ENCODE data around the gene ST3GAL3. TPM values are rescaled to one million over a fixed set of nuclear protein-coding genes. Genes with fewer than 3 reads are reported as not detected.
"Not testable (repeated sequence)": the region's sequence is repeated elsewhere in the genome, so short reads cannot be mapped to it uniquely, and the experiment has no call there.

The ST3GAL3 gene
- total RNA-seq, 3 donors from 2014 or later: 14.0 to 23.0 (median 19.7) TPM

- no peaks in the 10 kb centered on the region for H3K27me3 ChIP-seq
- DNase-seq (ENCODE audit: low spot score in 2 of 2): no peak
- H3K9me3 ChIP-seq: no peaks in the 10 kb centered on the region
- no peaks in the 10 kb centered on the region for H3K4me1 ChIP-seq
- intact Hi-C loops (cut with DNase I; ENCODE audit: low total_unique reads): no loop called here
- H3K27ac ChIP-seq: peak overlapping the region in 1 of 2 donors; percentile 14
- no peak for TF ChIP-seq POLR2AphosphoS5 (IDR thresholded peaks at IDR 0.05)
- TF ChIP-seq, protein P1, sequence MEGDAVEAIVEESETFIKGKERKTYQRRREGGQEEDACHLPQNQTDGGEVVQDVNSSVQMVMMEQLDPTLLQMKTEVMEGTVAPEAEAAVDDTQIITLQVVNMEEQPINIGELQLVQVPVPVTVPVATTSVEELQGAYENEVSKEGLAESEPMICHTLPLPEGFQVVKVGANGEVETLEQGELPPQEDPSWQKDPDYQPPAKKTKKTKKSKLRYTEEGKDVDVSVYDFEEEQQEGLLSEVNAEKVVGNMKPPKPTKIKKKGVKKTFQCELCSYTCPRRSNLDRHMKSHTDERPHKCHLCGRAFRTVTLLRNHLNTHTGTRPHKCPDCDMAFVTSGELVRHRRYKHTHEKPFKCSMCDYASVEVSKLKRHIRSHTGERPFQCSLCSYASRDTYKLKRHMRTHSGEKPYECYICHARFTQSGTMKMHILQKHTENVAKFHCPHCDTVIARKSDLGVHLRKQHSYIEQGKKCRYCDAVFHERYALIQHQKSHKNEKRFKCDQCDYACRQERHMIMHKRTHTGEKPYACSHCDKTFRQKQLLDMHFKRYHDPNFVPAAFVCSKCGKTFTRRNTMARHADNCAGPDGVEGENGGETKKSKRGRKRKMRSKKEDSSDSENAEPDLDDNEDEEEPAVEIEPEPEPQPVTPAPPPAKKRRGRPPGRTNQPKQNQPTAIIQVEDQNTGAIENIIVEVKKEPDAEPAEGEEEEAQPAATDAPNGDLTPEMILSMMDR (IDR thresholded peaks at IDR 0.05): no peak
- no peak for TF ChIP-seq POLR2A (IDR thresholded peaks at IDR 0.05)
- H3K36me3 ChIP-seq: no peaks in the 10 kb centered on the region
- H3K4me3 ChIP-seq: no peak overlapping the region
Observed at GRCh38 chr1:43716559-43717281, 9.4 kb downstream of the ST3GAL3 start.

DNA sequence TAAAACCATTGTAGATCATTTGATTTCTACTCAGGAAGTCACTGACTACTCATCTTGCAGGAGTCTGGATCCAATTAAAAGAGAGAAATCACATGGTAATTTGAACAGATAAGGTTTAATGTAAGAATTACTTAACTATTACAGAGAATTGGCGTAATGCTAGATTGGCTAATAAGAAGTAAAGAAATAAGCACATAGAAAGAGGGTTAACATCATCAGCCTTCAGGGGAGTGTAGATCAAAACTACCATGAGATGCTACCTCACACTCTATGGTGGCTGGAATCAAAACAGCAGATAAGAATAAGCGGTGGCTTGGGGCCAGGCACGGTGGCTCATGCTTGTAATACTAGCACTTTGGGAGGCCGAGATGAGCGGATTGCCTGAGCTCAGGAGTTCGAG lies 11.7 kb downstream of the ST3GAL3 start:
- Histone ChIP-seq H3K27ac (peak overlapping the region in 1 of 2 donors; percentile 84), H3K36me3 (no peaks in the 10 kb centered on the region), H3K27me3 (no peaks in the 10 kb centered on the region), H3K4me3 (no peak overlapping the region), H3K4me1 (no peaks in the 10 kb centered on the region), H3K9me3 (no peaks in the 10 kb centered on the region)
- no peak for DNase-seq (ENCODE audit: low spot score in 2 of 2)
- intact Hi-C loops (cut with DNase I; ENCODE audit: low total_unique reads): no loop called here
- TF ChIP-seq POLR2AphosphoS5 (IDR thresholded peaks at IDR 0.05) (no peak), POLR2A (IDR thresholded peaks at IDR 0.05) (no peak)
- TF ChIP-seq, protein P1 (IDR thresholded peaks at IDR 0.05): no peak

DNA sequence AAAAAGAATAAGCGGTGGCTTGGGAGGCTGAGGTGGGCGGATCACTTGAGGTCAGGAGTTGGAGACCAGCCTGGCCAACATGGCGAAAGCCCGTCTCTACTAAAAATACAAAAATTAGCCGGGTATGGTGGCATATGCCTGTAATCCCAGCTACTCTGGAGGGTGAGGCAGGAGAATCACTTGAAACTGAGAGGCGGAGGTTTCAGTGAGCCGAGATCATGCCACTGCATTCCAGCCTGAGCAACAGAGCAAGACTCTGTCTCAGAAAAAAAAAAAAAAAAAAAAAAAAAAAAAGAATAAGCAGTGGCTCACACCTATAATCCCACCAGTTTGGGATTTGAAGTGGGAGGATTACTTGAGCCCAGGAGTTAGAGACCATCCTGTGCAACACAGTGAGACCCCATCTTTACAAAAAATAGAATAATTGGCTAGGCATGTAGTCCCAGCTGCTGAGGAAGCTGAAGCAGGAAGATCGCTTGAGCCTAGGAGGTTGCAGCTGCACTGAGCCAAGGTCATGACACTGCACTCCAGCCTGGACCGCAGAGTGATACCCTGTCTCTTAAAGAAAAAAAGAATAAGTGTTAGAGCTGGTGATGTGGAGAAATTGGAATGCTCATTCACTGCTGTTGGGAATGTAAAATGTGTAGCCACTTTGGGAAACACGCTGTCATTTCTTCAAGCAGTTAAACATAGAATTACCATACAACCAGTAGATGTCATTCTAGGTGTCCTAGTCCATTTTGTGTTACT lies 12.5 kb downstream of the ST3GAL3 start:
- H3K4me3 ChIP-seq; H3K9me3 ChIP-seq; intact Hi-C loops (cut with DNase I; ENCODE audit: low total_unique reads); H3K36me3 ChIP-seq; DNase-seq (ENCODE audit: low spot score in 2 of 2); H3K4me1 ChIP-seq; H3K27me3 ChIP-seq: not testable (repeated sequence)
- H3K27ac ChIP-seq: peak overlapping the region in 1 of 2 donors; percentile 72

DNA sequence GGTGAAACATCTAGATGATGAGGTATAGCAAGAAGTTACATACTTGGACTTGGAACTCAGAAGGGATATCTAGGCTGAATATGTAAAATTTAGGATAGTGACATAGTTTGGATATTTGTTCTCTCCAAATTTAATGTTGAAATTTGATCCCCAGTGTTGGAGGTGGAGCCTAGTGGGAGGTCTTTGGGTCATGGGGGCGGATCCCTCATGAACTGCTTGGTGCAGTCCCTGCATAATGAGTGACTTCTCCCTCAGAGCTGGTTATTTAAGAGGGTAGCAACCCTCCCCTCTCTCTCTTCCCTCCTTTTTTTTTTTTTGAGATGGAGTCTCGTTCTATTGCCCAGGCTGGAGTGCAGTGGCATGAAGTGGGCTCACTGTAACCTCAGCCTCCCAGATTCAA lies 15.5 kb downstream of the ST3GAL3 start:
- intact Hi-C loops (cut with DNase I; ENCODE audit: low total_unique reads): no loop called here
- Histone ChIP-seq H3K36me3 (no peaks in the 10 kb centered on the region), H3K9me3 (no peaks in the 10 kb centered on the region), H3K4me1 (no peaks in the 10 kb centered on the region), H3K4me3 (no peak overlapping the region), H3K27me3 (no peaks in the 10 kb centered on the region), H3K27ac (no peak overlapping the region)
- DNase-seq (ENCODE audit: low spot score in 2 of 2): no peak
- no peak for TF ChIP-seq POLR2A (IDR thresholded peaks at IDR 0.05)
- TF ChIP-seq, protein P1 (IDR thresholded peaks at IDR 0.05): no peak
- TF ChIP-seq POLR2AphosphoS5 (IDR thresholded peaks at IDR 0.05): no peak

DNA sequence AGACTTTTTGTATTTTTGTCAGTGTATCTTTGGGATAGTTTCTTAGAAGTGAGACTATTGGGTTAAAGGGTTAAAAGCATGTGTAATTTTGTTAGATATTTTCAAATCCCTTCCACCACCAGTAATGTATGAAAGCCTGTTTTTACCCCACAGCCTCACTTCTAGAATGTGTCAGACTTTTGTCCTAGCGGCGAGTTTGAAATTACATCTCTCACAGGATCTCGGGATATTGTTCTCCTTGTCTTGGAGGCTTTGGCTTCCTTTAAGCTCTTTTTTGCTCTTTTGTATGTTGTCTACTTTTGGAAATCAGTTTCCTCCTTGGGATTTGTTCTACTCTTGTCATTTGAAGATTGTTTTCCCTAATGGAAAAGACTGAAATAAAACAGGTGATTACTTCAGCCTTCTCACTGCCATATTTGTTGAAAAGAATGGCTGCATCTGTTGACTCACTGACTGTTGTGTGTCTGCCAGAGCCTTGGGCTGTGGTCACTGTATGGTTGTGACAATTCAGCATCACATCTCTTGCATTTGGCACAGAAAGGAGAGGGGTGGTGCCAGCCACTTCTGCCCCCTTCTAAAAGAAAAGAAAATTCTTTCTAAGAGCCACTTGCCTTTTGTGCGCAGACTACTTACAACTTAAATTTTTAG lies 22.6 kb downstream of the ST3GAL3 start:
- Histone ChIP-seq H3K36me3 (no peaks in the 10 kb centered on the region), H3K9me3 (no peaks in the 10 kb centered on the region), H3K27ac (no peak overlapping the region), H3K4me3 (no peak overlapping the region), H3K27me3 (no peaks in the 10 kb centered on the region), H3K4me1 (no peaks in the 10 kb centered on the region)
- TF ChIP-seq POLR2AphosphoS5 (IDR thresholded peaks at IDR 0.05) (no peak), POLR2A (IDR thresholded peaks at IDR 0.05) (no peak)
- TF ChIP-seq, protein P1 (IDR thresholded peaks at IDR 0.05): peak in 1 of 3 donors; percentile 15
- no peak for DNase-seq (ENCODE audit: low spot score in 2 of 2)
- intact Hi-C loops (cut with DNase I; ENCODE audit: low total_unique reads): no loop called here

All from breast epithelium (tissue), 4 donors.